ENCODE data around the gene HLA-DPA1.

HLA-DPA1 gene

GRCh38 chr6:33040157-33040556 lies 33.3 kb downstream of the HLA-DPA1 start:
- no peak for TF ChIP-seq CTCF (IDR thresholded peaks at IDR 0.05)
- Mint-ChIP-seq H3K9me3 (peaks cover 22% of the 10 kb centered on the region), H3K4me3 (no peak overlapping the region), H3K36me3 (ENCODE audit: low read depth) (no peaks in the 10 kb centered on the region), H3K27me3 (ENCODE audit: low read depth, poor library complexity) (peaks cover 27% of the 10 kb centered on the region), H3K27ac (no peak overlapping the region), H3K4me1 (no peaks in the 10 kb centered on the region)
- no peak for DNase-seq

GRCh38 chr6:33036535-33036934 lies 36.9 kb downstream of the HLA-DPA1 start:
- H3K4me3 Mint-ChIP-seq = no peak overlapping the region
- DNase-seq = no peak
- H3K9me3 Mint-ChIP-seq = peaks cover 17% of the 10 kb centered on the region
- TF ChIP-seq CTCF (IDR thresholded peaks at IDR 0.05) = no peak
- H3K4me1 Mint-ChIP-seq = no peaks in the 10 kb centered on the region
- no peak overlapping the region for H3K27ac Mint-ChIP-seq
- no peaks in the 10 kb centered on the region for H3K36me3 Mint-ChIP-seq (ENCODE audit: low read depth)
- peaks cover 46% of the 10 kb centered on the region for H3K27me3 Mint-ChIP-seq (ENCODE audit: low read depth, poor library complexity)

GRCh38 chr6:33034554-33034953 lies 38.9 kb downstream of the HLA-DPA1 start:
- Mint-ChIP-seq H3K9me3 (peaks cover 17% of the 10 kb centered on the region), H3K4me1 (no peaks in the 10 kb centered on the region), H3K27me3 (ENCODE audit: low read depth, poor library complexity) (peaks cover 63% of the 10 kb centered on the region), H3K27ac (no peak overlapping the region), H3K36me3 (ENCODE audit: low read depth) (no peaks in the 10 kb centered on the region), H3K4me3 (no peak overlapping the region)
- no peak for DNase-seq
- TF ChIP-seq CTCF (IDR thresholded peaks at IDR 0.05) = no peak

GRCh38 chr6:33030245-33030644 lies 43.2 kb downstream of the HLA-DPA1 start:
- no peaks in the 10 kb centered on the region for H3K4me1 Mint-ChIP-seq
- peaks cover 64% of the 10 kb centered on the region for H3K27me3 Mint-ChIP-seq (ENCODE audit: low read depth, poor library complexity)

GRCh38 chr6:33029328-33030184 lies 43.9 kb downstream of the HLA-DPA1 start:
- no peak for TF ChIP-seq CTCF (IDR thresholded peaks at IDR 0.05)
- peaks cover 64% of the 10 kb centered on the region for H3K27me3 Mint-ChIP-seq (ENCODE audit: low read depth, poor library complexity)
- DNase-seq = no peak

More at GRCh38 chr6:33030245-33030644, 43.2 kb downstream of the HLA-DPA1 start:
- Mint-ChIP-seq H3K27ac (no peak overlapping the region), H3K4me3 (no peak overlapping the region), H3K9me3 (peaks cover 9% of the 10 kb centered on the region), H3K36me3 (ENCODE audit: low read depth) (no peaks in the 10 kb centered on the region)
- no peak for TF ChIP-seq CTCF (IDR thresholded peaks at IDR 0.05)
- no peak for DNase-seq

More at GRCh38 chr6:33029328-33030184, 43.9 kb downstream of the HLA-DPA1 start:
- H3K4me1 Mint-ChIP-seq = no peaks in the 10 kb centered on the region
- no peak overlapping the region for H3K27ac Mint-ChIP-seq
- no peak overlapping the region for H3K4me3 Mint-ChIP-seq
- H3K36me3 Mint-ChIP-seq (ENCODE audit: low read depth) = no peaks in the 10 kb centered on the region
- H3K9me3 Mint-ChIP-seq = peaks cover 2% of the 10 kb centered on the region

All from nephron progenitor cell (in vitro differentiated cells).